ENCODE results near the gene UGT1A8.

- TF ChIP-seq SP1 (IDR thresholded peaks at IDR 0.05) (no peak), ARNT (IDR thresholded peaks at IDR 0.05) (no peak), FOXM1 (IDR thresholded peaks at IDR 0.05; ENCODE audit: borderline replicate concordance) (no peak), NFRKB (IDR thresholded peaks at IDR 0.05) (no peak)
These were observed 204.8 kb downstream of the UGT1A8 start for GRCh38 chr2:233822101-233822771.
